ENCODE measurements around the gene ELOB. TPM values are rescaled to one million over a fixed set of nuclear protein-coding genes. Genes with fewer than 3 reads are reported as not detected.
"Not testable (repeated sequence)": the region's sequence is repeated elsewhere in the genome, so short reads cannot be mapped to it uniquely, and the experiment has no call there.

The ELOB gene
- total RNA-seq, 4 donors from 2014 or later = 186 to 446 (median 288) TPM

GRCh38 chr16:2724088-2724676 is 52.9 kb downstream of the ELOB start:
- Histone ChIP-seq H3K27me3 (peaks cover 0 to 12% (median 0%) of the 10 kb centered on the region in 4 donors), H3K27ac (no peak overlapping the region), H3K36me3 (no peaks in the 10 kb centered on the region), H3K9me3 (no peaks in the 10 kb centered on the region), H3K4me3 (no peak overlapping the region), H3K4me1 (peaks cover 12 to 29% (median 15%) of the 10 kb centered on the region in 3 donors)
- intact Hi-C loops (cut with DNase I) = no loop called here
- TF ChIP-seq POLR2A (IDR thresholded peaks at IDR 0.05) (no peak), CTCF (IDR thresholded peaks at IDR 0.05) (no peak)
- no peak for DNase-seq
- 79 to 81% methylated on average over 7 of the region's 7 CpGs for WGBS, 2 donors

GRCh38 chr16:2721634-2722173 is 55.4 kb downstream of the ELOB start:
- Histone ChIP-seq H3K4me1 (peaks cover 12 to 38% (median 15%) of the 10 kb centered on the region in 3 donors), H3K4me3 (peak overlapping the region; percentile 38 to 87 (median 63)), H3K27me3 (peaks cover 0 to 12% (median 0%) of the 10 kb centered on the region in 4 donors), H3K27ac (peak overlapping the region; percentile 89 to 96 (median 92))
- H3K9me3 ChIP-seq; intact Hi-C loops (cut with DNase I); H3K36me3 ChIP-seq; DNase-seq: not testable (repeated sequence)
- 33 to 41% methylated on average over 12 to 13 of the region's 14 CpGs for WGBS, 2 donors

Small RNA genes within 50 kb of the gene (small RNA-seq; reads per million reads assigned to genes)
- 0 to 0.14 (median 0) reads per million in 4 donors for gene SNORA3C

Other genes starting within 250 kb of the ELOB start
- under 1 TPM in 1 of 4 donors, not detected in 3; 0.76 TPM for gene CEMP1, start 245.9 kb downstream of the ELOB start, total RNA-seq
- gene PDPK1, start 239.3 kb downstream of the ELOB start, total RNA-seq = 10 to 100 TPM; 18.3 to 28.2 (median 23.3) TPM
- gene KCTD5, start 94.8 kb downstream of the ELOB start, total RNA-seq = 10 to 100 TPM; 24.8 to 51.9 (median 40.3) TPM
- 100 to 1,000 TPM; 188 to 463 (median 228) TPM for gene PRSS27, start 57.1 kb downstream of the ELOB start, total RNA-seq
- gene SRRM2, start 24.6 kb downstream of the ELOB start, total RNA-seq = 100 to 1,000 TPM in 3 of 4 donors, 10 to 100 TPM in 1; 80.7 to 290 (median 233) TPM
- not detected for gene PRSS33, start 10.3 kb upstream of the ELOB start, total RNA-seq
- not detected for gene PRSS41, start 21.2 kb upstream of the ELOB start, total RNA-seq
- 1 to 10 TPM in 1 of 4 donors, not detected in 3; 1.5 TPM for gene PRSS21, start 40.0 kb upstream of the ELOB start, total RNA-seq
- 10 to 100 TPM in 1 of 4 donors, under 1 TPM in 2, not detected in 1; 0.34 to 38.5 (median 0.44) TPM for gene ZG16B, start 53.0 kb upstream of the ELOB start, total RNA-seq
- gene PRSS22, start 80.9 kb upstream of the ELOB start, total RNA-seq = 100 to 1,000 TPM in 2 of 4 donors, 10 to 100 TPM in 2; 36.6 to 149 (median 113) TPM
- gene FLYWCH2, start 105.9 kb upstream of the ELOB start, total RNA-seq = 10 to 100 TPM; 18.9 to 47.9 (median 39.5) TPM
- 10 to 100 TPM; 25.4 to 52.1 (median 27.1) TPM for gene FLYWCH1, start 134.7 kb upstream of the ELOB start, total RNA-seq
- 1 to 10 TPM in 2 of 4 donors, under 1 TPM in 1, not detected in 1; 0.19 to 3.9 (median 2.1) TPM for gene KREMEN2, start 187.0 kb upstream of the ELOB start, total RNA-seq
- 10 to 100 TPM in 1 of 4 donors, 1 to 10 TPM in 3; 2.9 to 18.8 (median 8.0) TPM for gene PAQR4, start 192.1 kb upstream of the ELOB start, total RNA-seq
- gene PKMYT1, start 203.2 kb upstream of the ELOB start, total RNA-seq = 10 to 100 TPM in 3 of 4 donors, 1 to 10 TPM in 1; 4.2 to 33.1 (median 13.0) TPM
- gene CLDN9, start 235.6 kb upstream of the ELOB start, total RNA-seq = not detected
- not detected for gene CLDN6, start 240.9 kb upstream of the ELOB start, total RNA-seq
- 10 to 100 TPM; 15.3 to 46.0 (median 28.6) TPM for gene TNFRSF12A, start 243.1 kb upstream of the ELOB start, total RNA-seq
- gene HCFC1R1, start 246.7 kb upstream of the ELOB start, total RNA-seq = 10 to 100 TPM; 17.9 to 32.4 (median 18.4) TPM
- gene THOC6, start 246.8 kb upstream of the ELOB start, total RNA-seq = 10 to 100 TPM; 17.4 to 27.9 (median 25.8) TPM